ENCODE results near the gene STXBP2.

- no peak for TF ChIP-seq CTCF (IDR thresholded peaks at IDR 0.05; ENCODE audit: low read depth, low read length, missing input control)
- TF ChIP-seq REST (IDR thresholded peaks at IDR 0.05): no peak
These were observed 18.0 kb upstream of the STXBP2 start for GRCh38 chr19:7618771-7619510.
